ENCODE measurements around the gene AMPH. TPM values are rescaled to one million over a fixed set of nuclear protein-coding genes. Genes with fewer than 3 reads are reported as not detected.
"Not testable (repeated sequence)": the region's sequence is repeated elsewhere in the genome, so short reads cannot be mapped to it uniquely, and the experiment has no call there.

Gene AMPH
- total RNA-seq, 4 donors from 2014 or later = 3.5 to 37.0 (median 10.9) TPM

GRCh38 chr7:38360776-38361175 lies 270.4 kb downstream of the AMPH start:
- Histone ChIP-seq H3K9me3 (no peaks in the 10 kb centered on the region), H3K4me1 (no peaks in the 10 kb centered on the region), H3K27me3 (no peaks in the 10 kb centered on the region), H3K4me3 (no peak overlapping the region), H3K36me3 (no peaks in the 10 kb centered on the region), H3K27ac (no peak overlapping the region)
- WGBS, 2 donors = 37 to 43% methylated on average over 1 of the region's 1 CpG
- no peak for DNase-seq (ENCODE audit: low spot score in 2 of 2)
- TF ChIP-seq EP300 (IDR thresholded peaks at IDR 0.05) (no peak), CTCF (IDR thresholded peaks at IDR 0.05) (no peak), POLR2A (IDR thresholded peaks at IDR 0.05) (no peak)

- not testable (repeated sequence) for H3K27me3 ChIP-seq; H3K9me3 ChIP-seq; H3K4me3 ChIP-seq; H3K4me1 ChIP-seq; H3K27ac ChIP-seq; DNase-seq (ENCODE audit: low spot score in 2 of 2); H3K36me3 ChIP-seq
- 57 to 61% methylated on average over 5 of the region's 5 CpGs for WGBS, 2 donors
- peak in 4 of 5 experiments; percentile 12 to 57 (median 35) for TF ChIP-seq CTCF (IDR thresholded peaks at IDR 0.05)
Observed at GRCh38 chr7:38359071-38359601, 272.0 kb downstream of the AMPH start.

- H3K4me1 ChIP-seq; H3K9me3 ChIP-seq; H3K36me3 ChIP-seq; H3K4me3 ChIP-seq; H3K27me3 ChIP-seq; DNase-seq (ENCODE audit: low spot score in 2 of 2); H3K27ac ChIP-seq: not testable (repeated sequence)
- whole genome bisulfite sequencing, 2 donors = 74 to 90% methylated on average over 6 of the region's 6 CpGs
Observed at GRCh38 chr7:38358273-38358831, 272.8 kb downstream of the AMPH start.

GRCh38 chr7:38354271-38354851 lies 276.8 kb downstream of the AMPH start:
- TF ChIP-seq CTCF (IDR thresholded peaks at IDR 0.05) = peak in 4 of 5 experiments; percentile 13 to 46 (median 30)
- not testable (repeated sequence) for H3K9me3 ChIP-seq; H3K27me3 ChIP-seq; H3K4me1 ChIP-seq; H3K4me3 ChIP-seq; DNase-seq (ENCODE audit: low spot score in 2 of 2); H3K27ac ChIP-seq; H3K36me3 ChIP-seq
- WGBS, 2 donors = 60 to 92% methylated on average over 2 to 8 of the region's 8 CpGs

- not testable (repeated sequence) for H3K4me1 ChIP-seq; H3K27ac ChIP-seq; H3K4me3 ChIP-seq; H3K9me3 ChIP-seq; H3K36me3 ChIP-seq; DNase-seq (ENCODE audit: low spot score in 2 of 2); H3K27me3 ChIP-seq
- WGBS, 2 donors = 66 to 69% methylated on average over 7 of the region's 7 CpGs
Observed at GRCh38 chr7:38353431-38353881, 277.7 kb downstream of the AMPH start.

GRCh38 chr7:38351601-38352000 lies 279.6 kb downstream of the AMPH start:
- H3K27ac ChIP-seq = no peak overlapping the region
- no peak for TF ChIP-seq POLR2A (IDR thresholded peaks at IDR 0.05)
- TF ChIP-seq EP300 (IDR thresholded peaks at IDR 0.05) = no peak
- no peak for TF ChIP-seq CTCF (IDR thresholded peaks at IDR 0.05)
- no peaks in the 10 kb centered on the region for H3K27me3 ChIP-seq
- no peaks in the 10 kb centered on the region for H3K9me3 ChIP-seq
- DNase-seq (ENCODE audit: low spot score in 2 of 2) = no peak
- WGBS, 2 donors = 88 to 89% methylated on average over 4 of the region's 4 CpGs
- H3K36me3 ChIP-seq = no peaks in the 10 kb centered on the region
- H3K4me3 ChIP-seq = no peak overlapping the region
- H3K4me1 ChIP-seq = no peaks in the 10 kb centered on the region

- H3K9me3 ChIP-seq; H3K4me1 ChIP-seq; DNase-seq (ENCODE audit: low spot score in 2 of 2); H3K4me3 ChIP-seq; H3K27ac ChIP-seq; H3K36me3 ChIP-seq; H3K27me3 ChIP-seq: not testable (repeated sequence)
- 45 to 63% methylated on average over 3 of the region's 3 CpGs for WGBS, 2 donors
Observed at GRCh38 chr7:38350777-38351176, 280.4 kb downstream of the AMPH start.

Measured in tibial nerve (tissue), 4 donors.